ENCODE results near the gene SLC35E2B. TPM values are rescaled to one million over a fixed set of nuclear protein-coding genes. Genes with fewer than 3 reads are reported as not detected.
"Not testable (repeated sequence)": the region's sequence is repeated elsewhere in the genome, so short reads cannot be mapped to it uniquely, and the experiment has no call there.

SLC35E2B gene
- total RNA-seq (10 to 100 TPM; 48.8 to 50.0 TPM), polyA plus RNA-seq (ENCODE audit: insufficient read depth, low read depth, low replicate concordance) (25.9 TPM)
- long read RNA-seq, donor 1, full-length matches to known transcripts: 15 of 90 reads
- long read RNA-seq, donor 1, partial matches to known transcripts: 75 of 90 reads
- long read RNA-seq, donor 1, other reads (novel, unspliced or antisense): 0 of 90 reads
- long read RNA-seq, donor 2, full-length matches to known transcripts: 7 of 7 reads
- long read RNA-seq, donor 2, partial matches to known transcripts: 0 of 7 reads
- long read RNA-seq, donor 2, other reads (novel, unspliced or antisense): 0 of 7 reads

- Histone ChIP-seq H3K4me3 (peak within 1 kb of the TSS; percentile 81 to 83), H3K27ac (peak within 1 kb of the TSS; percentile 90 to 97)
- H3K27me3 ChIP-seq; H3K9me3 ChIP-seq; intact Hi-C loops (cut with DNase I; ENCODE audit: low total_unique reads); H3K4me1 ChIP-seq; H3K36me3 ChIP-seq (ENCODE audit: low read depth, missing control alignments): not testable (repeated sequence)
- 0 to 1% methylated on average over 17 to 23 of the region's 98 CpGs for WGBS, 2 donors
- DNase-seq: peak; percentile 94
- peak in 1 of 3 experiments; percentile 46 for TF ChIP-seq CTCF (IDR thresholded peaks at IDR 0.05)
Measured at GRCh38 chr1:1692714-1693647, at the start of gene SLC35E2B. TSS of gene SLC35E2B (minus strand) at chr1:1692795. CDS start at chr1:1676699, 16,096 bp downstream.

- H3K4me1 ChIP-seq; H3K4me3 ChIP-seq; H3K27ac ChIP-seq; H3K9me3 ChIP-seq; H3K36me3 ChIP-seq (ENCODE audit: low read depth, missing control alignments); intact Hi-C loops (cut with DNase I; ENCODE audit: low total_unique reads); H3K27me3 ChIP-seq: not testable (repeated sequence)
- DNase-seq: peak; percentile 8
- whole genome bisulfite sequencing, 2 donors: 68 to 71% methylated on average over 12 of the region's 12 CpGs
Measured at GRCh38 chr1:1741013-1741412, 48.4 kb upstream of the SLC35E2B start.

GRCh38 chr1:1738799-1739337 is 46.3 kb upstream of the SLC35E2B start:
- peak; percentile 10 for DNase-seq
- H3K4me3 ChIP-seq; H3K36me3 ChIP-seq (ENCODE audit: low read depth, missing control alignments); H3K27ac ChIP-seq; H3K9me3 ChIP-seq; intact Hi-C loops (cut with DNase I; ENCODE audit: low total_unique reads); H3K27me3 ChIP-seq; H3K4me1 ChIP-seq: not testable (repeated sequence)
- WGBS, 2 donors: 87% methylated on average over 8 of the region's 22 CpGs; no CpG with 5 or more reads in 1 of the 2 donors

GRCh38 chr1:1737675-1738590 is 45.3 kb upstream of the SLC35E2B start:
- H3K27ac ChIP-seq; H3K4me1 ChIP-seq; H3K27me3 ChIP-seq; H3K9me3 ChIP-seq; H3K36me3 ChIP-seq (ENCODE audit: low read depth, missing control alignments); intact Hi-C loops (cut with DNase I; ENCODE audit: low total_unique reads); H3K4me3 ChIP-seq: not testable (repeated sequence)
- peak; percentile 9 for DNase-seq
- 92 to 94% methylated on average over 6 to 13 of the region's 44 CpGs for WGBS, 2 donors

- no peak for DNase-seq
- WGBS, 2 donors: 89 to 95% methylated on average over 15 to 17 of the region's 17 CpGs
Measured at GRCh38 chr1:1732381-1732780, 39.8 kb upstream of the SLC35E2B start.

More at GRCh38 chr1:1732381-1732780, 39.8 kb upstream of the SLC35E2B start:
- intact Hi-C loops (cut with DNase I; ENCODE audit: low total_unique reads): no loop called here
- no peak overlapping the region for H3K4me3 ChIP-seq
- H3K27ac ChIP-seq: no peak overlapping the region
- H3K4me1 ChIP-seq: no peaks in the 10 kb centered on the region
- TF ChIP-seq CTCF (IDR thresholded peaks at IDR 0.05) (no peak), POLR2A (IDR thresholded peaks at IDR 0.05) (no peak)
- H3K9me3 ChIP-seq: no peaks in the 10 kb centered on the region
- H3K27me3 ChIP-seq: no peaks in the 10 kb centered on the region
- no peaks in the 10 kb centered on the region for H3K36me3 ChIP-seq (ENCODE audit: low read depth, missing control alignments)

All from testis (tissue), 5 donors.